K562 (cell line): ENCODE results near the gene E2F3. TPM values are rescaled to one million over a fixed set of nuclear protein-coding genes. Genes with fewer than 3 reads are reported as not detected.

Source experiments
- ATAC-seq: fragments of 200-7000 bp; cut with Tn5 transposase; 3 replicates; pipeline ENCODE4 v1.9.1; 2020; ENCODE audit warnings: moderate library complexity
- BruUV-seq: library from RNA; stranded (reverse); fragments of 400-500 nt; replicated peaks from 2 replicates; lab custom pipeline; 2021; lab: Mats Ljungman, UMichigan
- CTCF ChIA-PET: fragments of 300-600 bp; formaldehyde crosslinking; extraction: SDS; loops from one replicate; lab custom pipeline; 2021; ENCODE audit warnings: low intra/inter-chr PET ratio; lab: Yijun Ruan, JAX
- POLR2A ChIA-PET: fragments of 300-600, 350-650 bp; sonication (Branson Sonifier 250); formaldehyde crosslinking; extraction: SDS; loops from one replicate; lab custom pipeline; 2021; ENCODE audit warnings: antibody characterized with exemption, inconsistent platforms; lab: Yijun Ruan, JAX
- DNase-seq, 4 experiments: peaks; one replicate each; pipeline versions ENCODE4 v3.0.0 to v3.0.0-alpha.2; 2011 to 2018; ENCODE audit warnings: low spot score in 3 of 4, mixed read lengths in 3 of 4; ENCODE audit errors: extremely low read depth in 1 of 4
- FAIRE-seq: peaks from 2 replicates; lab custom pipeline; 2011; peaks lifted over from hg19 to GRCh38; lab: Jason Lieb, UNC
- H2AFZ ChIP-seq: 2 replicates; pipeline ENCODE4 v1.6.0; 2011; ENCODE audit warnings: low read depth, low read length, control low read depth, inconsistent platforms
- H3K27ac ChIP-seq: fragments of 200-600 bp; 3 replicates; pipeline ENCODE4 v1.8.0; 2011; ENCODE audit warnings: low read depth, mild to moderate bottlenecking, control low read depth, inconsistent platforms, low read length, moderate library complexity, mixed read lengths; ENCODE audit errors: extremely low read depth
- H3K27me3 ChIP-seq, 2 experiments: fragments of 300-600 bp in 1 of 2; 2 replicates in 1 of 2; 3 replicates in 1 of 2; pipeline versions ENCODE4 v1.6.0 to v1.8.0; 2011; ENCODE audit warnings: inconsistent platforms in 2 of 2, low read length in 2 of 2, mild to moderate bottlenecking in 1 of 2, mixed read lengths in 1 of 2, moderate library complexity in 1 of 2; ENCODE audit not compliant: control insufficient read depth in 2 of 2, insufficient read depth in 2 of 2
- H3K36me3 ChIP-seq: fragments of 300-600 bp; 3 replicates; pipeline ENCODE4 v1.8.0; 2011; ENCODE audit warnings: mild to moderate bottlenecking, low read length, inconsistent platforms; ENCODE audit not compliant: control insufficient read depth, insufficient read depth
- H3K4me1 ChIP-seq, 2 experiments: fragments of 200-600 bp in 1 of 2; replicated peaks in 1 of 2; 2 replicates in 1 of 2; 3 replicates in 1 of 2; pipeline versions ENCODE4 v1.5.1 to v1.8.0; 2011; ENCODE audit warnings: inconsistent platforms in 2 of 2, low read length in 2 of 2, mild to moderate bottlenecking in 1 of 2, mixed read lengths in 1 of 2, moderate library complexity in 1 of 2; ENCODE audit not compliant: control insufficient read depth in 2 of 2, insufficient read depth in 2 of 2
- H3K4me2 ChIP-seq: 2 replicates; pipeline ENCODE4 v1.6.1; 2011; ENCODE audit warnings: low read length, control low read depth, inconsistent platforms, mixed read lengths; ENCODE audit not compliant: insufficient read depth
- H3K4me3 ChIP-seq: fragments of 200-600 bp; sonication (generic), shearing (Covaris generic); 2 replicates; pipeline ENCODE4 v1.5.1; 2016; ENCODE audit warnings: control low read depth, inconsistent platforms
- H3K79me2 ChIP-seq: fragments of 200-600 bp; 3 replicates; pipeline ENCODE4 v1.8.0; 2011; ENCODE audit warnings: low read length, inconsistent platforms; ENCODE audit not compliant: control insufficient read depth, insufficient read depth
- H3K9ac ChIP-seq, 2 experiments: 2 replicates each; pipeline versions ENCODE4 v1.6.0 to v1.6.1; 2011; ENCODE audit warnings: low read depth in 2 of 2, low read length in 2 of 2, control low read depth in 1 of 2, inconsistent platforms in 1 of 2, mild to moderate bottlenecking in 1 of 2, mixed read lengths in 1 of 2; ENCODE audit not compliant: insufficient read depth in 1 of 2
- H3K9me1 ChIP-seq: one replicate; pipeline ENCODE4 v1.6.0; 2011; ENCODE audit warnings: inconsistent platforms, mild to moderate bottlenecking, low read length, moderate library complexity; ENCODE audit not compliant: control insufficient read depth, insufficient read depth
- H3K9me3 ChIP-seq: replicated peaks from 2 replicates; pipeline ENCODE4 v1.5.1; 2011; ENCODE audit warnings: low read depth, low read length, inconsistent platforms; ENCODE audit not compliant: control insufficient read depth, insufficient read depth
- H4K20me1 ChIP-seq: replicated peaks from 2 replicates; pipeline ENCODE4 v1.6.1; 2011; ENCODE audit warnings: low read length, inconsistent platforms, mixed read lengths; ENCODE audit not compliant: control insufficient read depth, insufficient read depth
- BCOR ChIP-seq: fragments of 450-650 bp; IDR thresholded peaks from 2 replicates; pipeline ENCODE4 v1.6.1; 2016
- CEBPG ChIP-seq, 3 experiments: fragments of 200-800 bp in 1 of 3; sonication (Bioruptor generic) in 1 of 3; sonication (generic) in 1 of 3; formaldehyde crosslinking in 1 of 3; IDR thresholded peaks in 2 of 3; conservative IDR thresholded peaks in 1 of 3; 2 replicates each; pipeline versions ENCODE4 v1.6.1 to v1.8.0; 2016 to 2022; ENCODE audit warnings: missing compliant biosample characterization in 2 of 3, missing genetic modification characterization in 2 of 3, mild to moderate bottlenecking in 1 of 3, missing genetic modification reagents in 1 of 3
- KDM1A ChIP-seq, 2 experiments: fragments of 450-650 bp; IDR thresholded peaks; 2 replicates each; pipeline ENCODE4 v1.6.1; 2016; ENCODE audit warnings: mild to moderate bottlenecking in 2 of 2
- PHB2 ChIP-seq: fragments of 450-650 bp; IDR thresholded peaks from 2 replicates; pipeline ENCODE4 v1.6.1; 2017; ENCODE audit warnings: low read depth
- RBM25 ChIP-seq: fragments of 200-400 bp; formaldehyde crosslinking; IDR thresholded peaks from 2 replicates; pipeline ENCODE4 v1.6.1; 2018; ENCODE audit warnings: low read length, low read depth, moderate library complexity; ENCODE audit not compliant: severe bottlenecking
- RCOR1 ChIP-seq, 2 experiments: IDR thresholded peaks; 2 replicates each; pipeline ENCODE4 v1.6.1; 2012; ENCODE audit warnings: low read depth in 2 of 2, low read length in 2 of 2, borderline replicate concordance in 1 of 2, improper control_type of control experiment in 1 of 2
- SMARCB1 ChIP-seq: IDR thresholded peaks from 2 replicates; pipeline ENCODE4 v1.6.1; 2011; ENCODE audit warnings: improper control_type of control experiment, low read depth; ENCODE audit not compliant: insufficient read length
- WGBS: fragments of 100-300 bp; shearing (Covaris generic); methylation state at CpG from one replicate; pipeline ENCODE4 v1.1.6; 2016; ENCODE audit warnings: low coverage, mixed read lengths; ENCODE audit not compliant: insufficient coverage; ENCODE audit errors: missing lambda C conversion rate; 5-methylcytosine and 5-hydroxymethylcytosine counted together
- in situ Hi-C: fragments of 300-500 bp; cut with MboI; formaldehyde crosslinking; loops from 4 replicates; pipeline ENCODE4 v1.15.0; 2018; ENCODE audit warnings: inconsistent platforms, mixed read lengths
- intact Hi-C: fragments of 100-400 bp; cut with micrococcal nuclease; formaldehyde crosslinking; loops from 2 replicates; pipeline ENCODE4 v1.14.2; 2022
- polyA plus RNA-seq, 8 experiments: library from polyadenylated mRNA; depleted of rRNA in 4 of 8; stranded (reverse) in 5 of 8; unstranded in 3 of 8; fragments of >200 nt; fragmentation: Nextera tagmentation in 2 of 8; fragmentation: Illumina TruSeq in 1 of 8; extraction: Ambion mirVana in 2 of 8; extraction: Trizol in 1 of 8; gene quantifications; 2 replicates each; pipeline versions ENCODE4 v1.2.1 to v1.2.3, GENCODE V29; 2011 to 2014; ENCODE audit warnings: inconsistent platforms in 1 of 8, missing spikeins in 1 of 8
- total RNA-seq, 7 experiments: library from RNA; depleted of rRNA in 6 of 7; stranded (reverse); fragments of >200 nt in 6 of 7; fragmentation: Illumina TruSeq in 2 of 7; extraction: Trizol in 2 of 7; gene quantifications; 2 replicates each; pipeline versions ENCODE4 v1.2.1 to v1.2.3, GENCODE V29; 2011 to 2021; ENCODE audit warnings: low replicate concordance in 1 of 7

The E2F3 gene
- total and polyA plus RNA-seq, 9 of the 15 experiments (the other 6 are each of a cell fraction or from before 2014, with no cell fraction given), result 11.1 to 44.7 (median 27.2) TPM

- peaks cover 96% of the 10 kb centered on the region for H3K79me2 ChIP-seq
- H3K4me3 ChIP-seq, result no peak overlapping the region
- no peak overlapping the region for H3K4me2 ChIP-seq
- POLR2A ChIA-PET, result interaction anchor here (1.3 to 2.6 kb wide), 3 partner anchors 11 to 25 kb away, joined by 3 to 13 read pairs (median 9); no protein-coding TSS in a partner anchor
- peaks cover 74% of the 10 kb centered on the region for H3K36me3 ChIP-seq
- no peak for DNase-seq
- peak; percentile 8; the same call in 2 of the 3 replicates for ATAC-seq
- H3K9me3 ChIP-seq, result no peaks in the 10 kb centered on the region
- in situ Hi-C loops, result no loop called here
- H2AFZ ChIP-seq, result no peak overlapping the region
- no peak overlapping the region for H3K9ac ChIP-seq
- FAIRE-seq, result no peak
- no peaks in the 10 kb centered on the region for H3K27me3 ChIP-seq
- intact Hi-C loops, result no loop called here
- TF ChIP-seq SMARCB1 (no peak), CEBPG (CRISPR knock-in tag; IDR thresholded peaks at IDR 0.05) (no peak), CEBPG (tag; conservative IDR thresholded peaks at IDR 0.05 in 1 of 2, IDR thresholded peaks at IDR 0.05 in 1 of 2) (no peak), BCOR (0 out of 2 replicates have a peak, but pooled peaks have one; percentile 51), PHB2 (no peak), RBM25 (peak; percentile 98), KDM1A (IDR thresholded peaks at IDR 0.05) (peak; percentile 20 to 47; a peak in 1 of 4 replicates), RCOR1 (IDR thresholded peaks at IDR 0.05; ENCODE audit: borderline replicate concordance in 1 of 2, low read depth in 2 of 2, low read length in 2 of 2) (peak in 1 of 2 experiments; percentile 23; a peak in 1 of 4 replicates)
- WGBS, result 100% methylated on average over 4 of the region's 5 CpGs
- peaks cover 5% of the 10 kb centered on the region for H3K9me1 ChIP-seq
- peaks cover 6 to 18% of the 10 kb centered on the region in 2 experiments; a peak in 4 of 5 replicates for H3K4me1 ChIP-seq
- H3K27ac ChIP-seq, result no peak overlapping the region
- CTCF ChIA-PET, result no interaction called here
- H4K20me1 ChIP-seq, result peaks cover 15% of the 10 kb centered on the region
- no TSS peak for BruUV-seq
Observed at GRCh38 chr6:20432692-20433091, 31.0 kb downstream of the E2F3 start.
